GM12878 (cell line): Measurements from ENCODE around the gene IL1RAPL1.

Experiments
- ATF7 ChIP-seq: fragments of 450-650 bp; IDR thresholded peaks from 2 replicates; pipeline ENCODE4 v1.6.1; 2016; ENCODE audit warnings: low read depth, mild to moderate bottlenecking
- EP300 ChIP-seq, 2 experiments: fragments of 150-350 bp in 1 of 2; IDR thresholded peaks; 2 replicates each; pipeline ENCODE4 v1.6.1; 2011 to 2012; ENCODE audit warnings: low read depth in 2 of 2, low read length in 2 of 2, borderline replicate concordance in 1 of 2, improper control_type of control experiment in 1 of 2, inconsistent platforms in 1 of 2; ENCODE audit not compliant: control insufficient read depth in 1 of 2
- ESRRA ChIP-seq: IDR thresholded peaks from 2 replicates; pipeline ENCODE4 v1.6.1; 2012; ENCODE audit warnings: mild to moderate bottlenecking, low read length, improper control_type of control experiment
- SIN3A ChIP-seq: IDR thresholded peaks from 2 replicates; pipeline ENCODE4 v1.6.1; 2012; ENCODE audit warnings: low read depth, low read length, improper control_type of control experiment
- ZNF207 ChIP-seq: fragments of 450-650 bp; IDR thresholded peaks from 2 replicates; pipeline ENCODE4 v1.6.1; 2014; ENCODE audit warnings: antibody characterized with exemption, mild to moderate bottlenecking, borderline replicate concordance

- TF ChIP-seq SIN3A = no peak
- TF ChIP-seq ZNF207 = no peak
- TF ChIP-seq ESRRA = no peak
- no peak for TF ChIP-seq EP300 (IDR thresholded peaks at IDR 0.05; ENCODE audit: borderline replicate concordance in 1 of 2, control insufficient read depth in 1 of 2, low read depth in 2 of 2, low read length in 2 of 2)
- no peak for TF ChIP-seq ATF7
These were observed 1404.8 kb downstream of the IL1RAPL1 start for GRCh38 chrX:29992083-29992482.
